OCI-LY7 (cell line): ENCODE data around the gene DDAH1. TPM values are rescaled to one million over a fixed set of nuclear protein-coding genes. Genes with fewer than 3 reads are reported as not detected.

Experiments used
- BruUV-seq: library from RNA; stranded (reverse); fragments of 400-500 nt; replicated peaks from 2 replicates; lab custom pipeline; 2021; lab: Mats Ljungman, UMichigan
- CTCF ChIA-PET: fragments of 300-600 bp; sonication (Branson Sonifier 250); formaldehyde crosslinking; loops from one replicate; lab custom pipeline; 2022; ENCODE audit warnings: antibody characterized with exemption; ENCODE audit not compliant: unreplicated experiment; lab: Charles Lee
- POLR2A ChIA-PET: fragments of 300-600 bp; sonication (Branson Sonifier 250); formaldehyde crosslinking; loops from one replicate; lab custom pipeline; 2022; ENCODE audit warnings: antibody characterized with exemption; lab: Charles Lee
- DNase-seq: peaks from one replicate; pipeline ENCODE4 v3.0.0-alpha.2; 2015; ENCODE audit warnings: low spot score
- H2AFZ ChIP-seq: fragments of 200-600 bp; sonication (generic), shearing (Covaris generic); 2 replicates; pipeline ENCODE4 v1.6.1; 2014; ENCODE audit warnings: mild to moderate bottlenecking, antibody characterized with exemption, low read length, moderate library complexity
- H3K27ac ChIP-seq: fragments of 200-600 bp; sonication (generic); 2 replicates; pipeline ENCODE4 v1.5.1; 2014; ENCODE audit warnings: mixed run types, low read depth, mild to moderate bottlenecking, moderate library complexity, low read length, inconsistent platforms; ENCODE audit not compliant: poor library complexity, severe bottlenecking
- H3K36me3 ChIP-seq: fragments of 200-600 bp; sonication (generic); 2 replicates; pipeline ENCODE4 v1.6.1; 2014; ENCODE audit warnings: mild to moderate bottlenecking, antibody characterized with exemption, low read length, moderate library complexity, mixed read lengths; ENCODE audit not compliant: insufficient read depth
- H3K4me1 ChIP-seq: fragments of 200-600 bp; sonication (generic); 2 replicates; pipeline ENCODE4 v1.5.1; 2014; ENCODE audit warnings: mild to moderate bottlenecking, low read length; ENCODE audit not compliant: insufficient read depth, poor library complexity, severe bottlenecking
- H3K4me2 ChIP-seq: fragments of 200-600 bp; sonication (generic); 2 replicates; pipeline ENCODE4 v1.6.1; 2014; ENCODE audit warnings: mild to moderate bottlenecking, low read length
- H3K4me3 ChIP-seq: fragments of 200-600 bp; sonication (generic); 2 replicates; pipeline ENCODE4 v1.5.1; 2014; ENCODE audit warnings: mild to moderate bottlenecking, low read depth, low read length; ENCODE audit not compliant: poor library complexity, severe bottlenecking
- H3K79me2 ChIP-seq: fragments of 200-600 bp; sonication (generic); 2 replicates; pipeline ENCODE4 v1.6.1; 2016; ENCODE audit warnings: low read depth, mild to moderate bottlenecking, low read length, moderate library complexity, mixed read lengths; ENCODE audit not compliant: insufficient read depth
- H3K9me2 ChIP-seq: fragments of 200-600 bp; sonication (generic); 2 replicates; pipeline ENCODE4 v1.6.1; 2016; ENCODE audit warnings: mild to moderate bottlenecking, low read length, mixed read lengths; ENCODE audit not compliant: insufficient read depth
- H3K9me3 ChIP-seq: fragments of 200-600 bp; sonication (generic); 2 replicates; pipeline ENCODE4 v1.6.1; 2014; ENCODE audit warnings: mild to moderate bottlenecking, mixed run types, low read length, mixed read lengths
- H4K20me1 ChIP-seq: fragments of 200-600 bp; sonication (generic); 2 replicates; pipeline ENCODE4 v1.6.1; 2014; ENCODE audit warnings: mild to moderate bottlenecking, antibody characterized with exemption, low read length, moderate library complexity, mixed read lengths; ENCODE audit not compliant: insufficient read depth
- EZH2phosphoT487 ChIP-seq: fragments of 200-600 bp; sonication (generic); IDR thresholded peaks from 2 replicates; pipeline ENCODE4 v1.6.1; 2018; ENCODE audit warnings: low read depth, borderline replicate concordance, mild to moderate bottlenecking, mixed run types, antibody characterized with exemption, low read length, moderate library complexity, mixed read lengths
- intact Hi-C: fragments of 100-400 bp; cut with micrococcal nuclease; formaldehyde crosslinking; loops from one replicate; pipeline ENCODE4 v1.10.0; 2022; ENCODE audit not compliant: unreplicated experiment
- total RNA-seq, 2 experiments: library from RNA; depleted of rRNA in 1 of 2; stranded (reverse); fragments of >200 nt in 1 of 2; shearing (Covaris generic) in 1 of 2; gene quantifications; 2 replicates each; pipeline ENCODE4 v1.2.3, GENCODE V29; 2014 to 2022
- TF ChIP-seq, protein P1 (sequence below): fragments of 200-600 bp; sonication (generic); conservative IDR thresholded peaks from 2 replicates; pipeline ENCODE4 v1.5.1; 2014; ENCODE audit warnings: mild to moderate bottlenecking, antibody characterized with exemption, low read length, moderate library complexity, mixed read lengths

DDAH1 gene
- total RNA-seq, 2 experiments from 2014 or later: not detected

DNA sequence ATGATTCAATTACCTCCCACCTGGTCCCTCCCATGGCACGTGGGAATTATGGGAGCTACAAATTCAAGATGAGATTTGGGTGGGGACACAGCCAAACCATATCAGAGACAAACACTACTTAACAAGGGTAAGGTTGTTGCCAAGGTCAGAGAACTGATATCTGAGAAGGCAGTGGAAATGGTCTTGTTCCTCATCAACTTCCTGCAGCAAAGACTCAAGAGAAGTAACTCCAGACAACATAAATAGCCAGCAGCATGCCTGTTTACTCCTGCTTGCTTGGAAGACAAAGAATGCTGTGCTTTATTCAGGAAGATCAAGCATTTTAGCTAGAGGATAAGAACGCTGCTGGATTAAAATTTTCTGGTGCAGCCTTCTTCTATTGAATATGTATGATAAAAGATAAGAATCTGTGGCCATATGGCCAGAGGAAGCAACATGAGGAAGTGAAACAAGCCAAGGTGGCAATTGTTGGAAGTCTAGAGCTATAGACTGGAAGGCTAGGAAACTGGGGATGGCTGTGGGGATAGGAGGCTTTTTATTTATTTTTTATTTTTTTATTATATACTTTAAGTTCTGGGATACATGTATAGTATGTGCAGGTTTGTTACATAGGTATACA is 36.4 kb downstream of the DDAH1 start:
- H3K4me1 ChIP-seq: no peaks in the 10 kb centered on the region
- H3K79me2 ChIP-seq: no peaks in the 10 kb centered on the region
- CTCF ChIA-PET: no interaction called here
- no peaks in the 10 kb centered on the region for H3K9me3 ChIP-seq
- no peak for DNase-seq
- H3K36me3 ChIP-seq: no peaks in the 10 kb centered on the region
- no TSS peak for BruUV-seq
- H3K27ac ChIP-seq: no peak overlapping the region
- no peaks in the 10 kb centered on the region for H4K20me1 ChIP-seq
- POLR2A ChIA-PET: no interaction called here
- no peaks in the 10 kb centered on the region for H3K9me2 ChIP-seq
- no peak for TF ChIP-seq EZH2phosphoT487
- TF ChIP-seq, protein P1, sequence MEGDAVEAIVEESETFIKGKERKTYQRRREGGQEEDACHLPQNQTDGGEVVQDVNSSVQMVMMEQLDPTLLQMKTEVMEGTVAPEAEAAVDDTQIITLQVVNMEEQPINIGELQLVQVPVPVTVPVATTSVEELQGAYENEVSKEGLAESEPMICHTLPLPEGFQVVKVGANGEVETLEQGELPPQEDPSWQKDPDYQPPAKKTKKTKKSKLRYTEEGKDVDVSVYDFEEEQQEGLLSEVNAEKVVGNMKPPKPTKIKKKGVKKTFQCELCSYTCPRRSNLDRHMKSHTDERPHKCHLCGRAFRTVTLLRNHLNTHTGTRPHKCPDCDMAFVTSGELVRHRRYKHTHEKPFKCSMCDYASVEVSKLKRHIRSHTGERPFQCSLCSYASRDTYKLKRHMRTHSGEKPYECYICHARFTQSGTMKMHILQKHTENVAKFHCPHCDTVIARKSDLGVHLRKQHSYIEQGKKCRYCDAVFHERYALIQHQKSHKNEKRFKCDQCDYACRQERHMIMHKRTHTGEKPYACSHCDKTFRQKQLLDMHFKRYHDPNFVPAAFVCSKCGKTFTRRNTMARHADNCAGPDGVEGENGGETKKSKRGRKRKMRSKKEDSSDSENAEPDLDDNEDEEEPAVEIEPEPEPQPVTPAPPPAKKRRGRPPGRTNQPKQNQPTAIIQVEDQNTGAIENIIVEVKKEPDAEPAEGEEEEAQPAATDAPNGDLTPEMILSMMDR: no peak
- no peak overlapping the region for H3K4me3 ChIP-seq
- intact Hi-C loops: no loop called here
- H3K4me2 ChIP-seq: no peak overlapping the region
- no peak overlapping the region for H2AFZ ChIP-seq

DNA sequence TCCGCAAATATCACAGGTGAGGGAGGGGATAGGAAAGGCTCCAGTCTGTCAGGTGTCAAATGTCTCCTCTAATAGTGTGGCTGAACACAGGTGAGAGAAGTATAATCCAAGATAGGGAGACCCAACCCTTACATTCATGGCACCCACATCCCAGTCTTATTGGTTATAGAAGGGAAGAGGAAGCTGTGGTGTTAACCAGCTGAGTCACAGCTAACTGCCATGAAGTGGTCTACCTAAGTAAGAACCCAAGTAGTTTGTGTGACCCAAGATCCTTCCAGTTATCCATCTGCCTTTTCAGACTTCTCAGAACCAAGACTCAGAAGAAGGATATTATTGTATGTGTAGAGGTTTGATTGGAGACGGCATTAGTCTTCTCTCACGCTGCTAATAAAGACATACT is 37.1 kb downstream of the DDAH1 start:
- POLR2A ChIA-PET: no interaction called here
- Histone ChIP-seq H3K4me1 (no peaks in the 10 kb centered on the region), H3K27ac (no peak overlapping the region), H3K9me3 (no peaks in the 10 kb centered on the region), H3K4me3 (no peak overlapping the region), H2AFZ (no peak overlapping the region), H4K20me1 (no peaks in the 10 kb centered on the region), H3K4me2 (no peak overlapping the region), H3K9me2 (no peaks in the 10 kb centered on the region), H3K79me2 (no peaks in the 10 kb centered on the region), H3K36me3 (no peaks in the 10 kb centered on the region)
- DNase-seq: no peak
- TF ChIP-seq, protein P1: no peak
- no peak for TF ChIP-seq EZH2phosphoT487
- CTCF ChIA-PET: no interaction called here
- no TSS peak for BruUV-seq
- intact Hi-C loops: no loop called here

DNA sequence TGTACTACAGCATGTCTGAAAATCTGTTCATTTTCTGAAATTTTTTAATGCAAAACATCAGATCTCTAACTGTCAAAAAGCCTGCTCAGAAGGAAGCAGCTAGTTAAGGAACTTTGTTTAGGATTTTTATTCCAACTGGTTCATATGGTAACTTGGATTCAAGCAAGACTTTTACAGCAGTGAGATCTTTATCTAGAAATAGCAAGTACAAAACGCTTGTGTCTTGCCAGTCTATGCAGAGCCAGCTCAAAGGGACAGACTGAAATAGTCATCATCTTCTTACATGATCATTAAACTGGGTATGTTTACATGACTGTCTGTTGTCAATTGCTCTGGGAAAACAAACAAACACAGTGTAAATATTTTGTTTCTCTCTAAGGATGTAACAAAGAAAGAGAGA is 37.6 kb downstream of the DDAH1 start:
- ChIA-PET POLR2A (interaction anchor here (0.6 kb wide), 1 partner anchor 211 kb away, joined by 6 read pairs; no protein-coding TSS in a partner anchor), CTCF (no interaction called here)
- Histone ChIP-seq H3K36me3 (no peaks in the 10 kb centered on the region), H4K20me1 (no peaks in the 10 kb centered on the region), H3K79me2 (no peaks in the 10 kb centered on the region), H2AFZ (no peak overlapping the region), H3K4me1 (no peaks in the 10 kb centered on the region), H3K4me2 (no peak overlapping the region), H3K4me3 (no peak overlapping the region), H3K9me2 (no peaks in the 10 kb centered on the region), H3K9me3 (no peaks in the 10 kb centered on the region), H3K27ac (no peak overlapping the region)
- no TSS peak for BruUV-seq
- TF ChIP-seq EZH2phosphoT487: no peak
- TF ChIP-seq, protein P1: no peak
- DNase-seq: no peak
- intact Hi-C loops: no loop called here
